ENCODE data around the gene ZNF343. TPM values are rescaled to one million over a fixed set of nuclear protein-coding genes. Genes with fewer than 3 reads are reported as not detected.

Gene ZNF343
- polyA plus RNA-seq, 1 of the 3 experiments (the other 2 are of a cell fraction), result 11.0 TPM

DNA sequence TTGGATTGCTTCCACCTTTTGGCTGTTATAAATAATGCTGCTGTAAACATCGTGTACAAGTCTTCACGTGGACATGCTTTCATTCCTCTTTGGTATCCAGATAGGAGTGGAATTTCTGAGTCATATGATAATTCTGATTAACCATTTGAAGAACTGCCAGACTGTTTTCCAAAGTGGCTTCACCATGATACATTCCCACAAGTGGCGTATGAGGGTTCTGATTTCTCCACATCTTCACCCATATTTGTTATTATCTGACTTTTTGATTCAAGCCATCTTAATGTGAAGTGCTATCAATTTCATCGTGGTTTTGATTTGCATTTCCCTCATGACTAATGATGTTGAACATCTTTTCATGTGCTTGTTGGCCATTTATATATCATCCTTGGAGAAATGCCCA is 35.2 kb downstream of the ZNF343 start (continued):
- TF ChIP-seq, protein P1, sequence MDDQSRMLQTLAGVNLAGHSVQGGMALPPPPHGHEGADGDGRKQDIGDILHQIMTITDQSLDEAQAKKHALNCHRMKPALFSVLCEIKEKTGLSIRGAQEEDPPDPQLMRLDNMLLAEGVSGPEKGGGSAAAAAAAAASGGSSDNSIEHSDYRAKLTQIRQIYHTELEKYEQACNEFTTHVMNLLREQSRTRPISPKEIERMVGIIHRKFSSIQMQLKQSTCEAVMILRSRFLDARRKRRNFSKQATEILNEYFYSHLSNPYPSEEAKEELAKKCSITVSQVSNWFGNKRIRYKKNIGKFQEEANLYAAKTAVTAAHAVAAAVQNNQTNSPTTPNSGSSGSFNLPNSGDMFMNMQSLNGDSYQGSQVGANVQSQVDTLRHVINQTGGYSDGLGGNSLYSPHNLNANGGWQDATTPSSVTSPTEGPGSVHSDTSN (IDR thresholded peaks at IDR 0.05), result peak; percentile 45
- TF ChIP-seq YY1 (IDR thresholded peaks at IDR 0.05; ENCODE audit: low read depth) (no peak), NRF1 (IDR thresholded peaks at IDR 0.05; ENCODE audit: low read depth, low read length) (no peak), EZH2phosphoT487 (IDR thresholded peaks at IDR 0.05; ENCODE audit: borderline replicate concordance, low read depth) (no peak), MXI1 (IDR thresholded peaks at IDR 0.05; ENCODE audit: low read depth, low read length) (no peak), TCF12 (IDR thresholded peaks at IDR 0.05) (no peak)
- TF ChIP-seq, protein P2, sequence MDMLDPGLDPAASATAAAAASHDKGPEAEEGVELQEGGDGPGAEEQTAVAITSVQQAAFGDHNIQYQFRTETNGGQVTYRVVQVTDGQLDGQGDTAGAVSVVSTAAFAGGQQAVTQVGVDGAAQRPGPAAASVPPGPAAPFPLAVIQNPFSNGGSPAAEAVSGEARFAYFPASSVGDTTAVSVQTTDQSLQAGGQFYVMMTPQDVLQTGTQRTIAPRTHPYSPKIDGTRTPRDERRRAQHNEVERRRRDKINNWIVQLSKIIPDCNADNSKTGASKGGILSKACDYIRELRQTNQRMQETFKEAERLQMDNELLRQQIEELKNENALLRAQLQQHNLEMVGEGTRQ (IDR thresholded peaks at IDR 0.05; ENCODE audit: borderline replicate concordance, low read depth, low read length), result no peak

DNA sequence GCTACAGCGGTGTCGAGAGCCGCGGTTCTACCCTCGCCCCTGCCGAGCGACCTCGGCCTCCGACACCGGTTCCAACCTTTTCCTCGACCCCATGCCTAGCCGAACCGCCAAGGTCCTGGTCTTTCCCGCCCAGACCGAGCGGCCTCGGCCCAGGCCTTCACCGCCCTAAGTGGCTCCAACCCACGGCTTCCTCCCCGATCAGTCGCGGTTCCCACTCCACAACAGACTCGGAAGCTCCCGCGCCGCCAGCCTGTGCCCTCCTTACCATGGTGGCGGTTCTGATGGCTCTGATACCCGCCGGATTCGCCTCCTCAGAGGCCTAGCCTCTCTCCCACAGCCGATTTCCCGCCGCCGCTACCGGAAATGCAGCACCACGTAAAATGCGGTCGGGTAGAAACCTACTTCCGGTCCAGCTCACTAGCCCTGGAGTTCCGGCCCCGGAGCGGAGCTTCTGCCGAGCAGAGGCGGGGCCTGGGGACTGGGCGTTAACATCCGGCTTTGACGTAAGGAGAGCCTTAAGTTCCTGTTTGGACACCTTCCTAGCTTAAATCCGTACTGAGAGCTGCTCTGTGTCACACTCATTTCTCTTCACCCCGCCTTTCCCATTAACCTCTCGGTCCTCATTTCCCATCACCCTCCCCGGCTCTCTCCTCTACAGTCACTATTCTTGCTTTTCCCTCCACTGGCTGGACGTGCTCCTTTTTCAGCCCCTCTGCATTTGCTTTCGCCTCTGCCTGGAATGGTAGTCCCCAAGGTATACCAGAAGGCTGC is 38.1 kb downstream of the ZNF343 start, which contains the start of gene SNRPB:
Gene SNRPB (minus strand): TSS at position 367 of the 771 bp plus-strand sequence. CDS start 99 bp downstream, at position 268.
- H3K9ac ChIP-seq, result peak within 1 kb of the TSS; percentile 99
- peak; percentile 92 for DNase-seq
- H3K27me3 ChIP-seq (ENCODE audit: insufficient read depth), result no peaks in the 10 kb centered on the region
- POLR2A ChIA-PET, result interaction anchor here (0.7 to 2.5 kb wide), 12 partner anchors 9 to 1191 kb away, joined by 3 to 35 read pairs (median 3); partner anchors contain the start of genes FASTKD5, IDH3B, NOP56 and UBOX5
- H3K36me3 ChIP-seq (replicated peaks in 1 of 2; ENCODE audit: control insufficient read depth in 1 of 2, insufficient read depth in 2 of 2, low read length in 1 of 2), result peaks cover 34 to 38% of the 10 kb centered on the region in 2 experiments
- peak within 1 kb of the TSS; percentile 74 for H2AFZ ChIP-seq (ENCODE audit: low read depth)
- peaks cover 49% of the 10 kb centered on the region for H3K79me2 ChIP-seq (ENCODE audit: insufficient read depth)
- no peaks in the 10 kb centered on the region for H3K9me2 ChIP-seq
- WGBS (ENCODE audit: low lambda C conversion rate), result 3% methylated on average over 48 of the region's 53 CpGs
- peaks cover 15 to 21% of the 10 kb centered on the region in 2 experiments for H3K4me1 ChIP-seq (ENCODE audit: control insufficient read depth in 1 of 2, insufficient read depth in 2 of 2, low read depth in 1 of 2, low read length in 1 of 2)
- peak within 1 kb of the TSS; percentile 86 to 96 for H3K27ac ChIP-seq (ENCODE audit: low read depth in 2 of 2, low read length in 1 of 2)
- peaks cover 41% of the 10 kb centered on the region for H4K20me1 ChIP-seq (ENCODE audit: insufficient read depth)
- H3K4me3 ChIP-seq (ENCODE audit: low read depth in 2 of 2, low read length in 1 of 2), result peak within 1 kb of the TSS; percentile 86 to 89
- no peaks in the 10 kb centered on the region for H3K9me3 ChIP-seq
- peaks cover 30% of the 10 kb centered on the region for H3F3A ChIP-seq (replicated peaks; ENCODE audit: insufficient read depth)
- CTCF ChIA-PET, result interaction anchor here (0.6 to 3.2 kb wide), 6 partner anchors 10 to 181 kb away, joined by 3 to 10 read pairs (median 3); no protein-coding TSS in a partner anchor
- H3K4me2 ChIP-seq, result peak within 1 kb of the TSS; percentile 74
- TF ChIP-seq RXRA (IDR thresholded peaks at IDR 0.05; ENCODE audit: borderline replicate concordance, low read depth) (peak; percentile 41; the same call in 1 of the 2 replicates), FOXM1 (IDR thresholded peaks at IDR 0.05; ENCODE audit: low read depth) (no peak), FOSL2 (IDR thresholded peaks at IDR 0.05; ENCODE audit: borderline replicate concordance, low read depth) (no peak), GATA2 (CRISPR knock-in tag; IDR thresholded peaks at IDR 0.05) (no peak), POLR2AphosphoS5 (IDR thresholded peaks at IDR 0.05; ENCODE audit: low read depth, low read length) (peak; percentile 96), NRF1 (IDR thresholded peaks at IDR 0.05; ENCODE audit: low read depth, low read length) (no peak), NFIC (IDR thresholded peaks at IDR 0.05; ENCODE audit: borderline replicate concordance) (peak; percentile 9; the same call in 1 of the 2 replicates), EP300 (IDR thresholded peaks at IDR 0.05; ENCODE audit: borderline replicate concordance in 1 of 2, low read depth in 1 of 2, low read length in 1 of 2) (peak in 1 of 2 experiments; percentile 51; a peak in 1 of 4 replicates), CHD2 (IDR thresholded peaks at IDR 0.05; ENCODE audit: low read length, partially characterized antibody) (peak; percentile 88), RFX5 (IDR thresholded peaks at IDR 0.05; ENCODE audit: low read length) (peak; percentile 74), ELF1 (IDR thresholded peaks at IDR 0.05) (peak; percentile 87), FOXJ3 (CRISPR knock-in tag; IDR thresholded peaks at IDR 0.05) (peak; percentile 64; the same call in 1 of the 2 replicates)
- TF ChIP-seq, protein P2 (IDR thresholded peaks at IDR 0.05; ENCODE audit: borderline replicate concordance, low read depth, low read length), result 0 out of 2 replicates have a peak, but pooled peaks have one; percentile 11
- TF ChIP-seq, protein P1 (IDR thresholded peaks at IDR 0.05), result peak; percentile 18
- TF ChIP-seq, protein P3, sequence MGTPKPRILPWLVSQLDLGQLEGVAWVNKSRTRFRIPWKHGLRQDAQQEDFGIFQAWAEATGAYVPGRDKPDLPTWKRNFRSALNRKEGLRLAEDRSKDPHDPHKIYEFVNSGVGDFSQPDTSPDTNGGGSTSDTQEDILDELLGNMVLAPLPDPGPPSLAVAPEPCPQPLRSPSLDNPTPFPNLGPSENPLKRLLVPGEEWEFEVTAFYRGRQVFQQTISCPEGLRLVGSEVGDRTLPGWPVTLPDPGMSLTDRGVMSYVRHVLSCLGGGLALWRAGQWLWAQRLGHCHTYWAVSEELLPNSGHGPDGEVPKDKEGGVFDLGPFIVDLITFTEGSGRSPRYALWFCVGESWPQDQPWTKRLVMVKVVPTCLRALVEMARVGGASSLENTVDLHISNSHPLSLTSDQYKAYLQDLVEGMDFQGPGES (IDR thresholded peaks at IDR 0.05; ENCODE audit: low read depth, low read length), result no peak; the same call in 1 of the 2 replicates
- TF ChIP-seq, protein P4, sequence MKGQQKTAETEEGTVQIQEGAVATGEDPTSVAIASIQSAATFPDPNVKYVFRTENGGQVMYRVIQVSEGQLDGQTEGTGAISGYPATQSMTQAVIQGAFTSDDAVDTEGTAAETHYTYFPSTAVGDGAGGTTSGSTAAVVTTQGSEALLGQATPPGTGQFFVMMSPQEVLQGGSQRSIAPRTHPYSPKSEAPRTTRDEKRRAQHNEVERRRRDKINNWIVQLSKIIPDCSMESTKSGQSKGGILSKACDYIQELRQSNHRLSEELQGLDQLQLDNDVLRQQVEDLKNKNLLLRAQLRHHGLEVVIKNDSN (IDR thresholded peaks at IDR 0.05; ENCODE audit: borderline replicate concordance, low read depth), result no peak; the same call in 1 of the 2 replicates
- TF ChIP-seq, protein P5, sequence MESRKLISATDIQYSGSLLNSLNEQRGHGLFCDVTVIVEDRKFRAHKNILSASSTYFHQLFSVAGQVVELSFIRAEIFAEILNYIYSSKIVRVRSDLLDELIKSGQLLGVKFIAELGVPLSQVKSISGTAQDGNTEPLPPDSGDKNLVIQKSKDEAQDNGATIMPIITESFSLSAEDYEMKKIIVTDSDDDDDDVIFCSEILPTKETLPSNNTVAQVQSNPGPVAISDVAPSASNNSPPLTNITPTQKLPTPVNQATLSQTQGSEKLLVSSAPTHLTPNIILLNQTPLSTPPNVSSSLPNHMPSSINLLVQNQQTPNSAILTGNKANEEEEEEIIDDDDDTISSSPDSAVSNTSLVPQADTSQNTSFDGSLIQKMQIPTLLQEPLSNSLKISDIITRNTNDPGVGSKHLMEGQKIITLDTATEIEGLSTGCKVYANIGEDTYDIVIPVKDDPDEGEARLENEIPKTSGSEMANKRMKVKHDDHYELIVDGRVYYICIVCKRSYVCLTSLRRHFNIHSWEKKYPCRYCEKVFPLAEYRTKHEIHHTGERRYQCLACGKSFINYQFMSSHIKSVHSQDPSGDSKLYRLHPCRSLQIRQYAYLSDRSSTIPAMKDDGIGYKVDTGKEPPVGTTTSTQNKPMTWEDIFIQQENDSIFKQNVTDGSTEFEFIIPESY (IDR thresholded peaks at IDR 0.05; ENCODE audit: borderline replicate concordance, low read depth), result no peak

Data from SK-N-SH (cell line).